ENCODE results near the gene NR5A2.

The NR5A2 gene

DNA sequence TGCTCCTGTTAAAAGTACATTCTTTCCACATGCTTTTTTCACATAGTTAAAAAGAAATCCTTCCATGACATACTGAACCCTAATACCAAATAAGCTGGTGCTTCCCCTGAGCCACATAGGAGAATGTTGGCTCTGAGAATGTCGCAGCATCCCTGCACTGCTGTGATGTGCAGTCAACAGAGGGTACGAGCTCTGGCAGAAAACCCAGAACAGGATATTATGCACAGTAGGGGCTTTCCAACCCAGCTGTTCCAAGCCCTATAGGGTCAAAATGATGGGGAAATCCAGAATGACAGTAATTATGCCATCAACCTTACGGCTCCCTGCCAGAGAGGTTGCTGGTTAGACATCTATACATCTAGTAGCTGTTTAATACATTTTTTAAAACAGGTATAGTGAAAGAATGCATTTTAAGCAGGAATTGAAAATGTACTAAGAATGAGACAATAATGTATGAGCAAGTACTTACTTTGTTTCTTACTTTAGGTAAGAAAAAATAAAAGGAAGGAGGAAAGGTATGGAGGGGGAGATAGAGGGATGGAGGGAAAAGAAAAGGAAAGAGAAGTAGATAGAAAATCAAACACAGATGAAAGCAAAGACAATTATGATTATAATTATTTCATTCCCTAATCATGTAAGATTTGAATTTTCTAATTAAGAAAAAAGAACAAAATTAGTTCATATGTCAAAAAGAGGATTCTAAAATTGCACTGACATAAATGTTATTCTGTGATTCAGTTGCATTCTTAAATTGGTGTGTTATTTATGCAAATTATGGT lies 126.0 kb downstream of the NR5A2 start:
- no peaks in the 10 kb centered on the region for H3K36me3 ChIP-seq (ENCODE audit: insufficient read depth, insufficient read length, low read length)
- no peaks in the 10 kb centered on the region for H3K4me1 ChIP-seq (ENCODE audit: insufficient read depth, insufficient read length)
- no peaks in the 10 kb centered on the region for H3K27me3 ChIP-seq (ENCODE audit: insufficient read depth, insufficient read length)
- no peaks in the 10 kb centered on the region for H3K9me3 ChIP-seq (ENCODE audit: insufficient read depth, low read length)
- TF ChIP-seq YY1 (IDR thresholded peaks at IDR 0.05; ENCODE audit: insufficient read depth, insufficient read length): no peak
- no peak for TF ChIP-seq ZNF274 (IDR thresholded peaks at IDR 0.05; ENCODE audit: low read depth, low read length)
- no peak for TF ChIP-seq SUZ12 (IDR thresholded peaks at IDR 0.05; ENCODE audit: extremely low read depth, insufficient read depth, insufficient read length)
- no peak for DNase-seq (ENCODE audit: low read depth, low spot score)
- no peak overlapping the region for H3K4me3 ChIP-seq (ENCODE audit: insufficient read length, low read depth)
- H3K9ac ChIP-seq (ENCODE audit: insufficient read length, low read depth): no peak overlapping the region

DNA sequence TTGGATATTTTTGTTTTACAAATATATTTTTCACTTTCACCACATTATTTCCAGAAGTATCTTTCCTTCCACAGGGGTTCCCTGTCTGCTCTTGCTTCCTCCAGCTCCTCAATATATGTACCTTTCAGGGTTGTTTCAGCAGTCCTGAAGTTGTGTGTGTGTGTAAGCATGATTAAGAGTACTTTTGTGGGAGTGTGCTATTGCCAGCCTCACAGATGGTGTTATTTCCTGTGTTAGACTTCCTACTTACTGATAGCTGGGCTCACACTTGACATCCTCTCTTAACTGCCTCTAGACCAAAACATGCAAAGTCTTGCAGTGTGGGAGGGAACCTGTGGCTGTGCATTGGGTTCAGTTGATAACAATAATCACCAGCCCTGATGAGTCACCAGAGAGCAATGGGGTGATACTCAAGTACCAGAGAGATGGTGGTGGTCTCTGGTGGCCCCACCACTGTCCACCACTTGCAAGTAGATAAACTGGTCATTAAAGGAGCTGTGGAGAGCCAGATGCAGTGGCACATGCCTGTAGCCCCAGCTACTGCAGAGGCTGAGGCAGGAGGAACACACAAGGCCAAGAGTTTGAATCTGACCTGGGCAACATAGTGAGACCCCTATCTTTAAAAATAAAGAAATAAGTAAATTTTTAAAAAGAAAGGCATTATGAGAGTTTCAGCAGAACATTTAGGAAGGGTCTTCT lies 126.7 kb downstream of the NR5A2 start:
- Histone ChIP-seq H3K36me3 (ENCODE audit: insufficient read depth, insufficient read length, low read length) (no peaks in the 10 kb centered on the region), H3K27me3 (ENCODE audit: insufficient read depth, insufficient read length) (no peaks in the 10 kb centered on the region), H3K9me3 (ENCODE audit: insufficient read depth, low read length) (no peaks in the 10 kb centered on the region), H3K4me3 (ENCODE audit: insufficient read length, low read depth) (no peak overlapping the region), H3K4me1 (ENCODE audit: insufficient read depth, insufficient read length) (no peaks in the 10 kb centered on the region), H3K9ac (ENCODE audit: insufficient read length, low read depth) (no peak overlapping the region)
- DNase-seq (ENCODE audit: low read depth, low spot score): no peak
- TF ChIP-seq YY1 (IDR thresholded peaks at IDR 0.05; ENCODE audit: insufficient read depth, insufficient read length): no peak
- TF ChIP-seq SUZ12 (IDR thresholded peaks at IDR 0.05; ENCODE audit: extremely low read depth, insufficient read depth, insufficient read length): no peak
- TF ChIP-seq ZNF274 (IDR thresholded peaks at IDR 0.05; ENCODE audit: low read depth, low read length): no peak

DNA sequence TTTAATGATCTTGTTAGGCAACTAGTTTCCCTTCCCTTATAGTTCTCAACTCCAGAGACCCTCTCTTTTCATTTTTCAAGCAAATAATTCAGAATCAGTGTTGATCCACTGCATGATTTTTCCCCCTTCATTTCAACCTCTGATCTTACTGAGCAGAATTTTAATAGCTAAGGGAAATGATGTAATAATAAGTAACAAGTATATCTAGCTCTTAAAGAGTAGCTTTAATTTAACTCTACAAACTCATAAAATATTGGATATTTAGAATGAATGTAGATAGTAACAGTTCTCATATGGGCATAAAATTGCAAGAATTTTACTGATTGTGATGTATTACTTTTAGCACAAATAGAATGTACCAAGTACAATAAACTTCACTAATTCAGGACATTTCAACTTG lies 130.2 kb downstream of the NR5A2 start:
- TF ChIP-seq ZNF274 (IDR thresholded peaks at IDR 0.05; ENCODE audit: low read depth, low read length) (no peak), YY1 (IDR thresholded peaks at IDR 0.05; ENCODE audit: insufficient read depth, insufficient read length) (no peak), SUZ12 (IDR thresholded peaks at IDR 0.05; ENCODE audit: extremely low read depth, insufficient read depth, insufficient read length) (no peak)
- no peaks in the 10 kb centered on the region for H3K36me3 ChIP-seq (ENCODE audit: insufficient read depth, insufficient read length, low read length)
- no peak overlapping the region for H3K9ac ChIP-seq (ENCODE audit: insufficient read length, low read depth)
- no peaks in the 10 kb centered on the region for H3K27me3 ChIP-seq (ENCODE audit: insufficient read depth, insufficient read length)
- H3K4me1 ChIP-seq (ENCODE audit: insufficient read depth, insufficient read length): no peaks in the 10 kb centered on the region
- no peak for DNase-seq (ENCODE audit: low read depth, low spot score)
- no peaks in the 10 kb centered on the region for H3K9me3 ChIP-seq (ENCODE audit: insufficient read depth, low read length)
- no peak overlapping the region for H3K4me3 ChIP-seq (ENCODE audit: insufficient read length, low read depth)

DNA sequence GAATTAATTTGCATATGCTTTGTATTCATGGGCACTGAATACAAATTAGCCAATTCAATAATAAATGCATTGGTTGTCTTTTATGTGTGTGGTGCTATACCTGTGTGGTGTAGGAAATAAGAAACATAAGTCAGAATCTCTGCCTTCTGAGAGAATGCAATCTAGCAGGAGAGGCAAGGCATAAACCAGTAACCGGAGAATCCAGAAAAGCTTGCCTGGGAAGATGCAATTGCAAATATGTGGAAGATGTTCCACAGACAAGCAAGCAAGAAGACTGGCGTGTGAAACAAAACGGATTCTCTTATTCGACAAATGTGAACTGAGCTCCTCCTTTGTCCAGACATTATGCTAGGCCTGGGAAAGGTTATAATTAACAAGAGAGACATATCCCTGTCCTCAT lies 134.3 kb downstream of the NR5A2 start:
- Histone ChIP-seq H3K27me3 (ENCODE audit: insufficient read depth, insufficient read length) (no peaks in the 10 kb centered on the region), H3K4me3 (ENCODE audit: insufficient read length, low read depth) (no peak overlapping the region)

DNA sequence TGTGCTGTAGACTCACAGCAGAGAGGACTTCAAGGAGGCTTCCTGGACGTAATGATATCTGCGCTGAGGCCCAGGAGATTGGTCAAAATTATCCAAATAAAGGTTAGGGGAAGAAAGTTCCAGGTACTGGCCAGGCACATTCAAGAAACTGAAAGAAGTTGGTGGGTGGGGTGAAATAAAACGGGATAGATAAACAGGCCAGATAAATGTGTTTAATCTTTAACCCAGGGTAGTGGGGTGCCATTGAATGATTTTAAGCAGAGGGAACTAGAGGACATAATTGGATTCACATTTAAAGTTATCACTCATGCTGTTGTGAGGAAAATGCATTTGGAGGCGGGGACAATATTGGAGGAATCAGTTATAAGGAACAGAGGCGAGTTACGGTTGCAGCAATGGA lies 134.7 kb downstream of the NR5A2 start:
- H3K4me1 ChIP-seq (ENCODE audit: insufficient read depth, insufficient read length): no peaks in the 10 kb centered on the region
- no peak for DNase-seq (ENCODE audit: low read depth, low spot score)
- no peak overlapping the region for H3K9ac ChIP-seq (ENCODE audit: insufficient read length, low read depth)
- no peaks in the 10 kb centered on the region for H3K9me3 ChIP-seq (ENCODE audit: insufficient read depth, low read length)
- no peaks in the 10 kb centered on the region for H3K36me3 ChIP-seq (ENCODE audit: insufficient read depth, insufficient read length, low read length)
- TF ChIP-seq YY1 (IDR thresholded peaks at IDR 0.05; ENCODE audit: insufficient read depth, insufficient read length) (no peak), SUZ12 (IDR thresholded peaks at IDR 0.05; ENCODE audit: extremely low read depth, insufficient read depth, insufficient read length) (no peak), ZNF274 (IDR thresholded peaks at IDR 0.05; ENCODE audit: low read depth, low read length) (no peak)
- no peak overlapping the region for H3K4me3 ChIP-seq (ENCODE audit: insufficient read length, low read depth)
- no peaks in the 10 kb centered on the region for H3K27me3 ChIP-seq (ENCODE audit: insufficient read depth, insufficient read length)

More for the DNA sequence above, 134.3 kb downstream of the NR5A2 start:
- Histone ChIP-seq H3K4me1 (ENCODE audit: insufficient read depth, insufficient read length) (no peaks in the 10 kb centered on the region), H3K9me3 (ENCODE audit: insufficient read depth, low read length) (no peaks in the 10 kb centered on the region), H3K36me3 (ENCODE audit: insufficient read depth, insufficient read length, low read length) (no peaks in the 10 kb centered on the region), H3K9ac (ENCODE audit: insufficient read length, low read depth) (no peak overlapping the region)
- no peak for DNase-seq (ENCODE audit: low read depth, low spot score)
- TF ChIP-seq ZNF274 (IDR thresholded peaks at IDR 0.05; ENCODE audit: low read depth, low read length) (no peak), YY1 (IDR thresholded peaks at IDR 0.05; ENCODE audit: insufficient read depth, insufficient read length) (no peak), SUZ12 (IDR thresholded peaks at IDR 0.05; ENCODE audit: extremely low read depth, insufficient read depth, insufficient read length) (no peak)

DNA sequence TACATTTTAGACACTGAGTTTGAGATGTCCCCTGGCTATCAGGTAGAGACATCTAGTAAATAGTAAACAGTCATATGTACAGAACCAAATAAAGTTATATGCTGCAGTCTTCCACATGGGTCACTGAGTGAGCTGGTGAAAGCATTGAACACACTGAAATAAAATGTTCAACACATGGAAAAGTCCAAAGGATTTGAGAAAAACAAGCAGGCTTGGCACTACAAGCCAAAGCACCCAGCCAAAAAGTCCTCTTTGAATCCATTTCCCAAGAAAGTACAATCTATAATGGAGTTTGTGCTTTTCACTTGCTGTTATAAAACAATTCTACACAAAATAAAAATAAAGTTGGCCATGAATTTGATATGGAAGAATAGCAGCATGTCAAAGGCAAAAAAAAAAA lies 135.4 kb downstream of the NR5A2 start:
- H3K4me1 ChIP-seq (ENCODE audit: insufficient read depth, insufficient read length): no peaks in the 10 kb centered on the region

DNA sequence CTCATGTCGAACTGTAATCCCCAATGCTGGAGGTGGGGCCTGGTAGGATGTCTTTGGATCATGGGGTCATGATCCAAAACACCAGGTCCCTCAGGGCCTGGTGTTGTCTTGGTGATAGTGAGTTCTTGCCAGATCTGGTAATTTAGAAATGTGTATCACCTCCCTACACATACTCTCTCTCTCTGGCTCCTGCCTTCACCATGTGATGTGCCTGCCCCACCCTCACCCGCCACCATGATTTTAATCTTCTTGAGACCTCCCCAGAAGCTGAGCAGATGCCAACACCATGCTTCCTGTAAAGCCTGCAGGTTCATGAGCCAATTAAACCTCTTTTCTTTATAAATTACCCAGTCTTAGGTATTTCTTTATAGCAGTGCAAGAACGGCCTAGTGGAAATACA lies 136.4 kb downstream of the NR5A2 start:
- TF ChIP-seq ZNF274 (IDR thresholded peaks at IDR 0.05; ENCODE audit: low read depth, low read length): no peak
- Histone ChIP-seq H3K9ac (ENCODE audit: insufficient read length, low read depth) (no peak overlapping the region), H3K9me3 (ENCODE audit: insufficient read depth, low read length) (no peaks in the 10 kb centered on the region), H3K4me3 (ENCODE audit: insufficient read length, low read depth) (no peak overlapping the region), H3K36me3 (ENCODE audit: insufficient read depth, insufficient read length, low read length) (no peaks in the 10 kb centered on the region), H3K27me3 (ENCODE audit: insufficient read depth, insufficient read length) (no peaks in the 10 kb centered on the region), H3K4me1 (ENCODE audit: insufficient read depth, insufficient read length) (no peaks in the 10 kb centered on the region)
- no peak for DNase-seq (ENCODE audit: low read depth, low spot score)

More for the DNA sequence above, 135.4 kb downstream of the NR5A2 start:
- H3K27me3 ChIP-seq (ENCODE audit: insufficient read depth, insufficient read length): no peaks in the 10 kb centered on the region
- no peak overlapping the region for H3K9ac ChIP-seq (ENCODE audit: insufficient read length, low read depth)
- no peaks in the 10 kb centered on the region for H3K36me3 ChIP-seq (ENCODE audit: insufficient read depth, insufficient read length, low read length)
- no peak for TF ChIP-seq SUZ12 (IDR thresholded peaks at IDR 0.05; ENCODE audit: extremely low read depth, insufficient read depth, insufficient read length)
- no peak for TF ChIP-seq YY1 (IDR thresholded peaks at IDR 0.05; ENCODE audit: insufficient read depth, insufficient read length)
- no peak for TF ChIP-seq ZNF274 (IDR thresholded peaks at IDR 0.05; ENCODE audit: low read depth, low read length)
- H3K9me3 ChIP-seq (ENCODE audit: insufficient read depth, low read length): no peaks in the 10 kb centered on the region
- no peak overlapping the region for H3K4me3 ChIP-seq (ENCODE audit: insufficient read length, low read depth)
- no peak for DNase-seq (ENCODE audit: low read depth, low spot score)
